Transverse colon (tissue), 4 donors: Measurements from ENCODE around the gene CDC14B.

ENCODE experiments used
- CTCF ChIP-seq, 5 experiments: fragments of 200-600 bp in 3 of 5; fragments of 450-650 bp in 2 of 5; sonication (generic) in 3 of 5; IDR thresholded peaks; 1 replicate in 2 of 5; 2 replicates in 3 of 5; pipeline ENCODE4 v1.5.1; 2016 to 2017; ENCODE audit warnings: antibody characterized with exemption in 5 of 5, inconsistent platforms in 3 of 5, mild to moderate bottlenecking in 2 of 5, moderate library complexity in 1 of 5
- EP300 ChIP-seq: sonication (generic); formaldehyde crosslinking; IDR thresholded peaks from one replicate; pipeline ENCODE4 v1.6.1; 2017; ENCODE audit warnings: antibody characterized with exemption, low read depth
- POLR2A ChIP-seq: fragments of 450-650 bp; IDR thresholded peaks from one replicate; pipeline ENCODE4 v1.6.1; 2016; ENCODE audit warnings: antibody characterized with exemption, mild to moderate bottlenecking, moderate library complexity
- POLR2AphosphoS5 ChIP-seq, 3 donors: sonication (generic); formaldehyde crosslinking; IDR thresholded peaks; one replicate each; pipeline ENCODE4 v1.6.1; 2016; ENCODE audit warnings: antibody characterized with exemption in 3 of 3

- no peak for TF ChIP-seq CTCF (IDR thresholded peaks at IDR 0.05)
- no peak for TF ChIP-seq POLR2A
- TF ChIP-seq EP300: no peak
- TF ChIP-seq POLR2AphosphoS5 (IDR thresholded peaks at IDR 0.05): no peak
Measured at GRCh38 chr9:96503918-96504317, 115.7 kb downstream of the CDC14B start.
